ENCODE results near the gene TRERF1. TPM values are rescaled to one million over a fixed set of nuclear protein-coding genes. Genes with fewer than 3 reads are reported as not detected.
"Not testable (repeated sequence)": the region's sequence is repeated elsewhere in the genome, so short reads cannot be mapped to it uniquely, and the experiment has no call there.

TRERF1 gene
- total RNA-seq, 1 donor from 2014 or later, result 8.3 TPM

- H3K27me3 ChIP-seq, result no peaks in the 10 kb centered on the region
- no peaks in the 10 kb centered on the region for H3K9me3 ChIP-seq (ENCODE audit: low read depth)
- Mint-ChIP-seq H3K27ac (no peak overlapping the region), H3K4me3 (no peak overlapping the region), H3K27me3 (ENCODE audit: insufficient read depth, low read depth) (peaks cover 3% of the 10 kb centered on the region), H3K4me1 (peaks cover 48% of the 10 kb centered on the region), H3K36me3 (peaks cover 17% of the 10 kb centered on the region), H3K9me3 (no peaks in the 10 kb centered on the region)
- H3K4me3 ChIP-seq, result peak overlapping the region; percentile 78
- peaks cover 52% of the 10 kb centered on the region for H3F3A ChIP-seq (ENCODE audit: low read depth)
- peaks cover 59% of the 10 kb centered on the region for H4K20me1 ChIP-seq (ENCODE audit: low read depth)
- H3K36me3 ChIP-seq, result no peaks in the 10 kb centered on the region
- H3K4me2 ChIP-seq, result peak overlapping the region; percentile 87
- no peak for DNase-seq (ENCODE audit: low spot score)
- peaks cover 83% of the 10 kb centered on the region for H3K79me2 ChIP-seq (ENCODE audit: low read depth)
- H3K4me1 ChIP-seq, result peaks cover 41% of the 10 kb centered on the region
- H3K27ac ChIP-seq, result no peak overlapping the region
- H3K9ac ChIP-seq, result no peak overlapping the region
- H2AFZ ChIP-seq (replicated peaks), result no peak overlapping the region
- TF ChIP-seq, protein P1, sequence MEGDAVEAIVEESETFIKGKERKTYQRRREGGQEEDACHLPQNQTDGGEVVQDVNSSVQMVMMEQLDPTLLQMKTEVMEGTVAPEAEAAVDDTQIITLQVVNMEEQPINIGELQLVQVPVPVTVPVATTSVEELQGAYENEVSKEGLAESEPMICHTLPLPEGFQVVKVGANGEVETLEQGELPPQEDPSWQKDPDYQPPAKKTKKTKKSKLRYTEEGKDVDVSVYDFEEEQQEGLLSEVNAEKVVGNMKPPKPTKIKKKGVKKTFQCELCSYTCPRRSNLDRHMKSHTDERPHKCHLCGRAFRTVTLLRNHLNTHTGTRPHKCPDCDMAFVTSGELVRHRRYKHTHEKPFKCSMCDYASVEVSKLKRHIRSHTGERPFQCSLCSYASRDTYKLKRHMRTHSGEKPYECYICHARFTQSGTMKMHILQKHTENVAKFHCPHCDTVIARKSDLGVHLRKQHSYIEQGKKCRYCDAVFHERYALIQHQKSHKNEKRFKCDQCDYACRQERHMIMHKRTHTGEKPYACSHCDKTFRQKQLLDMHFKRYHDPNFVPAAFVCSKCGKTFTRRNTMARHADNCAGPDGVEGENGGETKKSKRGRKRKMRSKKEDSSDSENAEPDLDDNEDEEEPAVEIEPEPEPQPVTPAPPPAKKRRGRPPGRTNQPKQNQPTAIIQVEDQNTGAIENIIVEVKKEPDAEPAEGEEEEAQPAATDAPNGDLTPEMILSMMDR (IDR thresholded peaks at IDR 0.05), result no peak
- TF ChIP-seq EZH2 (IDR thresholded peaks at IDR 0.05) (no peak), EZH2phosphoT487 (IDR thresholded peaks at IDR 0.05) (no peak)
Observed at GRCh38 chr6:42448391-42448790, 3.3 kb downstream of the TRERF1 start.

DNA sequence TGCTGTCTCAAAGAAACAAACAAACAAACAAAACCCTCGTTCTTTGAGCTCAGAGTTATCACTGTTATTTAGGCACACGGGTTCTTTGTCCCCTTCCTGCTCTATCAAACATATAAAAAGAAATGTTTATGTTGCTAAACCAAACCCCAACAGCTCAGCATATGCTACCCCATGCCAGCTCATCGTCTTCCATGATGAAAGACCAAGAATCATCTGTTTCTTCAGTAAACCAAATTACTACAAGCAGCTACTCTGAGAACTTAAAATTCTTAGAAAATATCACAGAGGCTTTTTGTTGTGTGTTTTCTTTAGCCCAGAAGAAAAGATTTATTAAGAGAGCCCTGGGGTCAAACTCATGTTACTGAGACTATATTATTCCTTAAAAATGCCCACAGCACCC is 4.7 kb downstream of the TRERF1 start:
- Histone ChIP-seq H3K9me3 (ENCODE audit: low read depth) (no peaks in the 10 kb centered on the region), H2AFZ (replicated peaks) (no peak overlapping the region), H3K4me2 (no peak overlapping the region), H3K4me3 (no peak overlapping the region), H3F3A (ENCODE audit: low read depth) (peaks cover 53% of the 10 kb centered on the region), H4K20me1 (ENCODE audit: low read depth) (peaks cover 73% of the 10 kb centered on the region), H3K27ac (no peak overlapping the region), H3K4me1 (peaks cover 55% of the 10 kb centered on the region), H3K79me2 (ENCODE audit: low read depth) (peaks cover 97% of the 10 kb centered on the region), H3K27me3 (no peaks in the 10 kb centered on the region), H3K36me3 (no peaks in the 10 kb centered on the region), H3K9ac (no peak overlapping the region)
- H3K27me3 Mint-ChIP-seq (ENCODE audit: insufficient read depth, low read depth), result peaks cover 3% of the 10 kb centered on the region
- no peak for DNase-seq (ENCODE audit: low spot score)
- H3K27ac Mint-ChIP-seq, result no peak overlapping the region
- H3K36me3 Mint-ChIP-seq, result peaks cover 17% of the 10 kb centered on the region
- H3K9me3 Mint-ChIP-seq, result no peaks in the 10 kb centered on the region
- no peak for TF ChIP-seq EZH2 (IDR thresholded peaks at IDR 0.05)
- no peak for TF ChIP-seq EZH2phosphoT487 (IDR thresholded peaks at IDR 0.05)
- TF ChIP-seq, protein P1 (IDR thresholded peaks at IDR 0.05), result no peak
- no peak overlapping the region for H3K4me3 Mint-ChIP-seq
- H3K4me1 Mint-ChIP-seq, result peaks cover 58% of the 10 kb centered on the region

DNA sequence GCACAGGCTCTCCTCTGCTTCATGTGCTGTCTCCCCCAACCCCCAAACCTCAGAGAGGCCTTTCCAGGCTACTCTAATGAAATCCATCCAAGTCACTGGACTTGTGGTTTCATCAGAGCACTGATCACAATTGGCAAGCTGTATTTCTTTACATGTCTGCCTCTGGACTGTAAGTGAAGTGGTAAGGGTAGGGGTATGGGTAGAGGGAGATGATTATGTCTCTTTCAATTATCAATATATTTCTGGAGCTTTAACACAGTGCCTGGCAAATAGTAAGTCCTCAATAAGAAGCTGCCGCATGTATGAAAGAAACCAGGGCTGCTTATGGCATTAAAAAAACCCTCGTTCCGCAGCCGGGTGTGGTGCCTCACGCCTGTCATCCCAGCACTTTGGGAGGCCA is 5.4 kb downstream of the TRERF1 start:
- no peak overlapping the region for H3K4me3 ChIP-seq
- H3K27ac Mint-ChIP-seq, result no peak overlapping the region
- H3K4me2 ChIP-seq, result no peak overlapping the region
- peaks cover 79% of the 10 kb centered on the region for H4K20me1 ChIP-seq (ENCODE audit: low read depth)
- H3K27me3 Mint-ChIP-seq (ENCODE audit: insufficient read depth, low read depth), result peaks cover 3% of the 10 kb centered on the region
- no peaks in the 10 kb centered on the region for H3K9me3 Mint-ChIP-seq
- no peak overlapping the region for H3K4me3 Mint-ChIP-seq
- H3K79me2 ChIP-seq (ENCODE audit: low read depth), result peaks cover 99% of the 10 kb centered on the region
- H3K36me3 Mint-ChIP-seq, result peaks cover 17% of the 10 kb centered on the region
- DNase-seq (ENCODE audit: low spot score), result no peak
- peaks cover 54% of the 10 kb centered on the region for H3F3A ChIP-seq (ENCODE audit: low read depth)
- no peak for TF ChIP-seq EZH2phosphoT487 (IDR thresholded peaks at IDR 0.05)
- TF ChIP-seq, protein P1 (IDR thresholded peaks at IDR 0.05), result no peak
- TF ChIP-seq EZH2 (IDR thresholded peaks at IDR 0.05), result no peak
- H3K9me3 ChIP-seq (ENCODE audit: low read depth), result no peaks in the 10 kb centered on the region
- peaks cover 61% of the 10 kb centered on the region for H3K4me1 ChIP-seq
- H3K9ac ChIP-seq, result no peak overlapping the region
- H3K27me3 ChIP-seq, result no peaks in the 10 kb centered on the region
- no peak overlapping the region for H2AFZ ChIP-seq (replicated peaks)
- H3K4me1 Mint-ChIP-seq, result peaks cover 65% of the 10 kb centered on the region
- H3K27ac ChIP-seq, result no peak overlapping the region
- no peaks in the 10 kb centered on the region for H3K36me3 ChIP-seq

- H3K27ac ChIP-seq; H3K4me2 ChIP-seq; H3K27me3 Mint-ChIP-seq (ENCODE audit: insufficient read depth, low read depth); H3K36me3 ChIP-seq; H3K9ac ChIP-seq; H3K9me3 Mint-ChIP-seq; H3K4me3 Mint-ChIP-seq; DNase-seq (ENCODE audit: low spot score); H2AFZ ChIP-seq (replicated peaks); H3K9me3 ChIP-seq (ENCODE audit: low read depth); H3K4me3 ChIP-seq; H3K27ac Mint-ChIP-seq; H3K27me3 ChIP-seq: not testable (repeated sequence)
- H3F3A ChIP-seq (ENCODE audit: low read depth), result peaks cover 54% of the 10 kb centered on the region
- peaks cover 17% of the 10 kb centered on the region for H3K36me3 Mint-ChIP-seq
- H4K20me1 ChIP-seq (ENCODE audit: low read depth), result peaks cover 83% of the 10 kb centered on the region
- H3K79me2 ChIP-seq (ENCODE audit: low read depth), result peaks cover 99% of the 10 kb centered on the region
- peaks cover 66% of the 10 kb centered on the region for H3K4me1 ChIP-seq
- peaks cover 67% of the 10 kb centered on the region for H3K4me1 Mint-ChIP-seq
Observed at GRCh38 chr6:42445955-42446354, 5.8 kb downstream of the TRERF1 start.
